GM18526 (cell line): Measurements from ENCODE around the gene PROX1.

Experiments
- POLR2A ChIP-seq: IDR thresholded peaks from 3 replicates; pipeline ENCODE4 v1.6.1; 2011; ENCODE audit not compliant: insufficient read length; ENCODE audit errors: extremely low read depth

The PROX1 gene

GRCh38 chr1:213987927-213988506 is at the start of gene PROX1:
TSS of gene PROX1 (plus strand) at chr1:213987973. CDS start at chr1:213996536, 8,563 bp downstream.
- TF ChIP-seq POLR2A: no peak

GRCh38 chr1:213938776-213939175 is 49.0 kb upstream of the PROX1 start:
- no peak for TF ChIP-seq POLR2A

GRCh38 chr1:213939888-213940287 is 47.9 kb upstream of the PROX1 start:
- TF ChIP-seq POLR2A: no peak

- TF ChIP-seq POLR2A: no peak
These were observed 46.8 kb upstream of the PROX1 start for GRCh38 chr1:213940947-213941346.

- TF ChIP-seq POLR2A: no peak
These were observed 45.7 kb upstream of the PROX1 start for GRCh38 chr1:213942061-213942460.

GRCh38 chr1:213947200-213947801 is 40.5 kb upstream of the PROX1 start:
- no peak for TF ChIP-seq POLR2A

- TF ChIP-seq POLR2A: no peak
These were observed 35.9 kb upstream of the PROX1 start for GRCh38 chr1:213951876-213952275.

- TF ChIP-seq POLR2A: no peak
These were observed 34.0 kb upstream of the PROX1 start for GRCh38 chr1:213953806-213954205.

GRCh38 chr1:213956295-213956770 is 31.4 kb upstream of the PROX1 start:
- TF ChIP-seq POLR2A: no peak

- TF ChIP-seq POLR2A: no peak
These were observed 29.4 kb upstream of the PROX1 start for GRCh38 chr1:213958346-213958745.

GRCh38 chr1:213960963-213961362 is 26.8 kb upstream of the PROX1 start:
- TF ChIP-seq POLR2A: no peak

- TF ChIP-seq POLR2A: no peak
These were observed 25.3 kb upstream of the PROX1 start for GRCh38 chr1:213962508-213962907.

- no peak for TF ChIP-seq POLR2A
These were observed 21.7 kb upstream of the PROX1 start for GRCh38 chr1:213966122-213966521.

- no peak for TF ChIP-seq POLR2A
These were observed 19.5 kb upstream of the PROX1 start for GRCh38 chr1:213968146-213968825.

GRCh38 chr1:213969958-213970555 is 17.7 kb upstream of the PROX1 start:
- TF ChIP-seq POLR2A: no peak

- no peak for TF ChIP-seq POLR2A
These were observed 15.6 kb upstream of the PROX1 start for GRCh38 chr1:213972141-213972540.

GRCh38 chr1:213973129-213973528 is 14.6 kb upstream of the PROX1 start:
- no peak for TF ChIP-seq POLR2A
